HEK293 (cell line): ENCODE measurements around the gene SORL1.

ENCODE experiments used
- CTCF ChIA-PET: fragments of 350-600 bp; formaldehyde crosslinking; extraction: SDS; loops from one replicate; lab custom pipeline; 2021; ENCODE audit warnings: antibody characterized with exemption; lab: Yijun Ruan, JAX
- POLR2A ChIA-PET: fragments of 300-600 bp; formaldehyde crosslinking; extraction: SDS; loops from one replicate; lab custom pipeline; 2020; ENCODE audit warnings: antibody characterized with exemption, inconsistent platforms; lab: Yijun Ruan, JAX
- H3K27ac ChIP-seq: fragments of 200-500 bp; sonication (Bioruptor generic); 2 replicates; pipeline ENCODE4 v1.5.1; 2014; ENCODE audit warnings: low read depth, low read length, control low read depth, inconsistent platforms; ENCODE audit errors: extremely low read depth
- H3K36me3 ChIP-seq, 2 experiments: fragments of 200-500 bp in 1 of 2; sonication (Bioruptor generic) in 1 of 2; 1 replicate in 1 of 2; 2 replicates in 1 of 2; pipeline ENCODE4 v1.5.1; 2014 to 2017; ENCODE audit warnings: inconsistent platforms in 2 of 2, low read length in 2 of 2; ENCODE audit not compliant: control insufficient read depth in 2 of 2, insufficient read depth in 1 of 2
- H3K4me1 ChIP-seq: fragments of 200-500 bp; sonication (Bioruptor generic); 2 replicates; pipeline ENCODE4 v1.5.1; 2014; ENCODE audit warnings: mild to moderate bottlenecking, low read length, inconsistent platforms; ENCODE audit not compliant: control insufficient read depth, insufficient read depth
- H3K4me3 ChIP-seq: 2 replicates; pipeline ENCODE4 v1.5.1; 2011; ENCODE audit warnings: low read depth, mild to moderate bottlenecking, control low read depth, low read length, moderate library complexity
- H3K9me3 ChIP-seq: fragments of 200-500 bp; sonication (Bioruptor generic); 2 replicates; pipeline ENCODE4 v1.5.1; 2014; ENCODE audit warnings: low read depth, low read length, inconsistent platforms; ENCODE audit not compliant: control insufficient read depth, insufficient read depth
- GLI2 ChIP-seq: fragments of 450-650 bp; formaldehyde crosslinking; IDR thresholded peaks from 2 replicates; pipeline ENCODE4; 2017; ENCODE audit warnings: missing biosample characterization, missing genetic modification characterization, low read depth, borderline replicate concordance
- KLF8 ChIP-seq: fragments of 450-650 bp; formaldehyde crosslinking; IDR thresholded peaks from 2 replicates; pipeline ENCODE4 v1.5.1; 2016; ENCODE audit warnings: missing biosample characterization, missing genetic modification characterization
- PRDM1 ChIP-seq: fragments of 450-650 bp; formaldehyde crosslinking; IDR thresholded peaks from 2 replicates; pipeline ENCODE4; 2016; ENCODE audit warnings: missing biosample characterization, missing genetic modification characterization
- SALL2 ChIP-seq: fragments of 450-650 bp; formaldehyde crosslinking; IDR thresholded peaks from 2 replicates; pipeline ENCODE4 v1.5.0; 2017; ENCODE audit warnings: missing biosample characterization, mild to moderate bottlenecking, missing genetic modification characterization, borderline replicate concordance
- SCRT2 ChIP-seq: fragments of 450-650 bp; formaldehyde crosslinking; IDR thresholded peaks from 2 replicates; pipeline ENCODE4 v1.5.1; 2016; ENCODE audit warnings: missing biosample characterization, missing genetic modification characterization
- SP3 ChIP-seq: fragments of 450-650 bp; formaldehyde crosslinking; IDR thresholded peaks from 2 replicates; pipeline ENCODE4 v1.5.1; 2016; ENCODE audit warnings: missing biosample characterization, missing genetic modification characterization
- ZBTB17 ChIP-seq: fragments of 450-650 bp; formaldehyde crosslinking; IDR thresholded peaks from 2 replicates; pipeline ENCODE4 v1.5.1; 2016; ENCODE audit warnings: missing biosample characterization, missing genetic modification characterization
- ZBTB48 ChIP-seq: fragments of 450-650 bp; formaldehyde crosslinking; IDR thresholded peaks from 2 replicates; pipeline ENCODE4 v1.5.1; 2016; ENCODE audit warnings: missing biosample characterization, missing genetic modification characterization
- ZBTB7A ChIP-seq: fragments of 450-650 bp; formaldehyde crosslinking; IDR thresholded peaks from 2 replicates; pipeline ENCODE4 v1.5.1; 2016; ENCODE audit warnings: low read depth, missing biosample characterization, missing genetic modification characterization
- ZFP37 ChIP-seq: fragments of 450-650 bp; formaldehyde crosslinking; IDR thresholded peaks from 2 replicates; pipeline ENCODE4 v1.5.1; 2016; ENCODE audit warnings: missing biosample characterization, missing genetic modification characterization
- ZFP69B ChIP-seq: fragments of 450-650 bp; formaldehyde crosslinking; IDR thresholded peaks from 2 replicates; pipeline ENCODE4 v1.5.1; 2016; ENCODE audit warnings: missing biosample characterization, missing genetic modification characterization
- ZNF248 ChIP-seq: fragments of 450-650 bp; formaldehyde crosslinking; IDR thresholded peaks from 2 replicates; pipeline ENCODE4 v1.5.1; 2017; ENCODE audit warnings: missing biosample characterization, missing genetic modification characterization
- ZNF341 ChIP-seq: fragments of 450-650 bp; formaldehyde crosslinking; IDR thresholded peaks from 2 replicates; pipeline ENCODE4; 2016; ENCODE audit warnings: low read depth, missing biosample characterization, missing genetic modification characterization
- ZNF366 ChIP-seq: fragments of 450-650 bp; formaldehyde crosslinking; conservative IDR thresholded peaks from 2 replicates; pipeline ENCODE4 v1.5.1; 2016; ENCODE audit warnings: missing biosample characterization, missing genetic modification characterization
- ZNF48 ChIP-seq: fragments of 450-650 bp; formaldehyde crosslinking; IDR thresholded peaks from 2 replicates; pipeline ENCODE4 v1.5.1; 2016; ENCODE audit warnings: missing biosample characterization, missing genetic modification characterization
- ZNF629 ChIP-seq: fragments of 450-650 bp; formaldehyde crosslinking; IDR thresholded peaks from 2 replicates; pipeline ENCODE4 v1.5.1; 2017; ENCODE audit warnings: missing biosample characterization, missing genetic modification characterization
- ZNF660 ChIP-seq: fragments of 450-650 bp; IDR thresholded peaks from 2 replicates; pipeline ENCODE4 v1.5.1; 2018; ENCODE audit warnings: missing biosample characterization, mild to moderate bottlenecking, missing genetic modification characterization
- ZNF707 ChIP-seq: fragments of 450-650 bp; formaldehyde crosslinking; IDR thresholded peaks from 2 replicates; pipeline ENCODE4 v1.5.1; 2016; ENCODE audit warnings: missing biosample characterization, missing genetic modification characterization
- TF ChIP-seq, protein P1 (sequence below): fragments of 450-650 bp; formaldehyde crosslinking; IDR thresholded peaks from 2 replicates; pipeline ENCODE4 v1.5.1; 2016; ENCODE audit warnings: missing biosample characterization, missing genetic modification characterization, low read depth
- TF ChIP-seq, protein P2 (sequence below): fragments of 450-650 bp; formaldehyde crosslinking; IDR thresholded peaks from 2 replicates; pipeline ENCODE4 v1.5.1; 2016; ENCODE audit warnings: missing biosample characterization, missing genetic modification characterization
- TF ChIP-seq, protein P3 (sequence below): fragments of 450-650 bp; formaldehyde crosslinking; IDR thresholded peaks from 2 replicates; pipeline ENCODE4 v1.5.1; 2016; ENCODE audit warnings: missing biosample characterization, missing genetic modification characterization
- TF ChIP-seq, protein P4 (sequence below): fragments of 450-650 bp; formaldehyde crosslinking; IDR thresholded peaks from 2 replicates; pipeline ENCODE4 v1.5.1; 2016; ENCODE audit warnings: missing biosample characterization, missing genetic modification characterization
- TF ChIP-seq, protein P5 (sequence below): fragments of 450-650 bp; formaldehyde crosslinking; IDR thresholded peaks from 2 replicates; pipeline ENCODE4 v1.5.0; 2017; ENCODE audit warnings: missing biosample characterization, missing genetic modification characterization, borderline replicate concordance

Gene SORL1

DNA sequence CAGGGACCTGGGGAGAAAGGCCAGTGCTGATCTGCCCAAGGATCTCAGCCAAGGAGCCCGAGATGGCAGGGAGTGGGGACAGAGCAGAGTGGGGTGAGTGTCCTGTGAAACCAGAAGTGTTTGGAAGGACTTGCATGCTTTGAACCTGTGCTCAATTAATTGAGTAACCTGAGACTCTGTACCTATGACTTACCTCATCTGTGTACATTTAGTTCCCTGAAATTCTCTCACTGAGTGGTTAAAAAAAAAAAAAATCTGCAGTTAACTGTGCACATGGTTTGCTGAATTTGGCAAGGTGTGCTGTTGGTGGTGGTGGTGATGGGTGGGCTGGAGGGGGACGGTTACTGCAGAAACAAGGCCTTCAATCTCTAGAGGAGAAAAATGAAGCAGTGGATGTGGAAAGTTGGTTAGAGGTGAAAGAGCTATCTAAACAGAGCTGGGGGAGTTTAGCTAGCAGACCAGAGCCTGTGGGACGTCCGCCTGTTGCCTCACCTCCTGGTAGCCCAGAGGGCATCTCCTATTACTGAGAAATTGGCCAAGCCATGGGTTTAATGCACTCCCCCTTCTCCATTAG lies 8.9 kb downstream of the SORL1 start:
- ChIA-PET POLR2A (interaction anchor here (0.7 to 1.1 kb wide), 2 partner anchors 9 to 11 kb away, joined by 3 to 5 read pairs; partner anchors contain the start of genes SORL1 and SORL1-AS1), CTCF (interaction anchor here (4.0 kb wide), 1 partner anchor 9 kb away, joined by 16 read pairs; the partner anchor contains the start of genes SORL1 and SORL1-AS1)
- Histone ChIP-seq H3K4me3 (no peak overlapping the region), H3K36me3 (no peaks in the 10 kb centered on the region), H3K27ac (no peak overlapping the region), H3K4me1 (peaks cover 7% of the 10 kb centered on the region), H3K9me3 (no peaks in the 10 kb centered on the region)
- TF ChIP-seq ZNF48 (tag by site-specific recombination) (no peak), GLI2 (tag by site-specific recombination) (no peak), ZFP69B (tag by site-specific recombination) (no peak), SCRT2 (tag by site-specific recombination) (peak; percentile 33; the same call in 1 of the 2 replicates), ZNF366 (tag by site-specific recombination) (peak; percentile 41; the same call in 1 of the 2 replicates), ZBTB48 (no peak), KLF8 (tag by site-specific recombination) (peak; percentile 21; the same call in 1 of the 2 replicates), ZNF629 (tag by site-specific recombination) (no peak), PRDM1 (tag by site-specific recombination) (0 out of 2 replicates have a peak, but pooled peaks have one; percentile 5), ZNF341 (tag by site-specific recombination) (no peak)
- TF ChIP-seq, protein P1, sequence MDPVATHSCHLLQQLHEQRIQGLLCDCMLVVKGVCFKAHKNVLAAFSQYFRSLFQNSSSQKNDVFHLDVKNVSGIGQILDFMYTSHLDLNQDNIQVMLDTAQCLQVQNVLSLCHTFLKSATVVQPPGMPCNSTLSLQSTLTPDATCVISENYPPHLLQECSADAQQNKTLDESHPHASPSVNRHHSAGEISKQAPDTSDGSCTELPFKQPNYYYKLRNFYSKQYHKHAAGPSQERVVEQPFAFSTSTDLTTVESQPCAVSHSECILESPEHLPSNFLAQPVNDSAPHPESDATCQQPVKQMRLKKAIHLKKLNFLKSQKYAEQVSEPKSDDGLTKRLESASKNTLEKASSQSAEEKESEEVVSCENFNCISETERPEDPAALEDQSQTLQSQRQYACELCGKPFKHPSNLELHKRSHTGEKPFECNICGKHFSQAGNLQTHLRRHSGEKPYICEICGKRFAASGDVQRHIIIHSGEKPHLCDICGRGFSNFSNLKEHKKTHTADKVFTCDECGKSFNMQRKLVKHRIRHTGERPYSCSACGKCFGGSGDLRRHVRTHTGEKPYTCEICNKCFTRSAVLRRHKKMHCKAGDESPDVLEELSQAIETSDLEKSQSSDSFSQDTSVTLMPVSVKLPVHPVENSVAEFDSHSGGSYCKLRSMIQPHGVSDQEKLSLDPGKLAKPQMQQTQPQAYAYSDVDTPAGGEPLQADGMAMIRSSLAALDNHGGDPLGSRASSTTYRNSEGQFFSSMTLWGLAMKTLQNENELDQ (tag by site-specific recombination) = no peak
- TF ChIP-seq, protein P2, sequence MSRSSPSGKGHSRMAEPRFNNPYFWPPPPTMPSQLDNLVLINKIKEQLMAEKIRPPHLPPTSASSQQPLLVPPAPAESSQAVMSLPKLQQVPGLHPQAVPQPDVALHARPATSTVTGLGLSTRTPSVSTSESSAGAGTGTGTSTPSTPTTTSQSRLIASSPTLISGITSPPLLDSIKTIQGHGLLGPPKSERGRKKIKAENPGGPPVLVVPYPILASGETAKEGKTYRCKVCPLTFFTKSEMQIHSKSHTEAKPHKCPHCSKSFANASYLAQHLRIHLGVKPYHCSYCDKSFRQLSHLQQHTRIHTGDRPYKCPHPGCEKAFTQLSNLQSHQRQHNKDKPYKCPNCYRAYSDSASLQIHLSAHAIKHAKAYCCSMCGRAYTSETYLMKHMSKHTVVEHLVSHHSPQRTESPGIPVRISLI (tag by site-specific recombination) = peak; percentile 49; the same call in 1 of the 2 replicates
- TF ChIP-seq, protein P3, sequence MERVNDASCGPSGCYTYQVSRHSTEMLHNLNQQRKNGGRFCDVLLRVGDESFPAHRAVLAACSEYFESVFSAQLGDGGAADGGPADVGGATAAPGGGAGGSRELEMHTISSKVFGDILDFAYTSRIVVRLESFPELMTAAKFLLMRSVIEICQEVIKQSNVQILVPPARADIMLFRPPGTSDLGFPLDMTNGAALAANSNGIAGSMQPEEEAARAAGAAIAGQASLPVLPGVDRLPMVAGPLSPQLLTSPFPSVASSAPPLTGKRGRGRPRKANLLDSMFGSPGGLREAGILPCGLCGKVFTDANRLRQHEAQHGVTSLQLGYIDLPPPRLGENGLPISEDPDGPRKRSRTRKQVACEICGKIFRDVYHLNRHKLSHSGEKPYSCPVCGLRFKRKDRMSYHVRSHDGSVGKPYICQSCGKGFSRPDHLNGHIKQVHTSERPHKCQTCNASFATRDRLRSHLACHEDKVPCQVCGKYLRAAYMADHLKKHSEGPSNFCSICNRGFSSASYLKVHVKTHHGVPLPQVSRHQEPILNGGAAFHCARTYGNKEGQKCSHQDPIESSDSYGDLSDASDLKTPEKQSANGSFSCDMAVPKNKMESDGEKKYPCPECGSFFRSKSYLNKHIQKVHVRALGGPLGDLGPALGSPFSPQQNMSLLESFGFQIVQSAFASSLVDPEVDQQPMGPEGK (tag by site-specific recombination) = no peak

DNA sequence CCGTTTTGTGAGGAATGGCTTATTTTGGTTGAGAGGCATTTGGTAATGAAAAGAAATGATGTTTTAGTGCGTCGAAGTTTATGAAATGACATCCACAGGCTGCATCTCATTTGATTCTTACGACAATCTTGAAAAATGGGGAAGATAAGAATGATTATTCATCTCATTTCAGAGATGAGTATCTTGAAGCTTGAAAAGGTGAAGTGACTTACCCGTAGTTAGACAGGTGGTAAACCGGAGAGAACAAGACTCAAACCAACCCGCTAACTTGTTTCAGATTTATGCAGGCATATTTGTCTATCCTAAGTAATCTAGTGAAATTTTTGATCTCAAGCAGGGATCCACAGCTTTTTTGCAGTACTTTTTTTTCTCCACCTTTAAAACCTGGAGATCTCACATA lies 9.7 kb downstream of the SORL1 start:
- H3K4me1 ChIP-seq = peaks cover 7% of the 10 kb centered on the region
- CTCF ChIA-PET = interaction anchor here (1.0 to 4.0 kb wide), 2 partner anchors 10 to 82 kb away, joined by 4 to 16 read pairs; partner anchors contain the start of genes SORL1 and SORL1-AS1
- no peaks in the 10 kb centered on the region for H3K9me3 ChIP-seq
- no peaks in the 10 kb centered on the region for H3K36me3 ChIP-seq
- H3K4me3 ChIP-seq = no peak overlapping the region
- POLR2A ChIA-PET = interaction anchor here (1.1 kb wide), 1 partner anchor 10 kb away, joined by 5 read pairs; the partner anchor contains the start of genes SORL1 and SORL1-AS1
- H3K27ac ChIP-seq = no peak overlapping the region
- TF ChIP-seq SALL2 (tag by site-specific recombination) = no peak
- no peak for TF ChIP-seq ZNF660 (tag by site-specific recombination)
- TF ChIP-seq ZBTB7A (tag by site-specific recombination) = no peak
- no peak for TF ChIP-seq ZBTB17 (tag by site-specific recombination)
- TF ChIP-seq, protein P4, sequence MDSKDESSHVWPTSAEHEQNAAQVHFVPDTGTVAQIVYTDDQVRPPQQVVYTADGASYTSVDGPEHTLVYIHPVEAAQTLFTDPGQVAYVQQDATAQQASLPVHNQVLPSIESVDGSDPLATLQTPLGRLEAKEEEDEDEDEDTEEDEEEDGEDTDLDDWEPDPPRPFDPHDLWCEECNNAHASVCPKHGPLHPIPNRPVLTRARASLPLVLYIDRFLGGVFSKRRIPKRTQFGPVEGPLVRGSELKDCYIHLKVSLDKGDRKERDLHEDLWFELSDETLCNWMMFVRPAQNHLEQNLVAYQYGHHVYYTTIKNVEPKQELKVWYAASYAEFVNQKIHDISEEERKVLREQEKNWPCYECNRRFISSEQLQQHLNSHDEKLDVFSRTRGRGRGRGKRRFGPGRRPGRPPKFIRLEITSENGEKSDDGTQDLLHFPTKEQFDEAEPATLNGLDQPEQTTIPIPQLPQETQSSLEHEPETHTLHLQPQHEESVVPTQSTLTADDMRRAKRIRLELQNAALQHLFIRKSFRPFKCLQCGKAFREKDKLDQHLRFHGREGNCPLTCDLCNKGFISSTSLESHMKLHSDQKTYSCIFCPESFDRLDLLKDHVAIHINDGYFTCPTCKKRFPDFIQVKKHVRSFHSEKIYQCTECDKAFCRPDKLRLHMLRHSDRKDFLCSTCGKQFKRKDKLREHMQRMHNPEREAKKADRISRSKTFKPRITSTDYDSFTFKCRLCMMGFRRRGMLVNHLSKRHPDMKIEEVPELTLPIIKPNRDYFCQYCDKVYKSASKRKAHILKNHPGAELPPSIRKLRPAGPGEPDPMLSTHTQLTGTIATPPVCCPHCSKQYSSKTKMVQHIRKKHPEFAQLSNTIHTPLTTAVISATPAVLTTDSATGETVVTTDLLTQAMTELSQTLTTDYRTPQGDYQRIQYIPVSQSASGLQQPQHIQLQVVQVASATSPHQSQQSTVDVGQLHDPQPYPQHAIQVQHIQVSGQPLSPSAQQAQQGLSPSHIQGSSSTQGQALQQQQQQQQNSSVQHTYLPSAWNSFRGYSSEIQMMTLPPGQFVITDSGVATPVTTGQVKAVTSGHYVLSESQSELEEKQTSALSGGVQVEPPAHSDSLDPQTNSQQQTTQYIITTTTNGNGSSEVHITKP (tag by site-specific recombination) = no peak
- no peak for TF ChIP-seq ZNF707
- TF ChIP-seq, protein P5, sequence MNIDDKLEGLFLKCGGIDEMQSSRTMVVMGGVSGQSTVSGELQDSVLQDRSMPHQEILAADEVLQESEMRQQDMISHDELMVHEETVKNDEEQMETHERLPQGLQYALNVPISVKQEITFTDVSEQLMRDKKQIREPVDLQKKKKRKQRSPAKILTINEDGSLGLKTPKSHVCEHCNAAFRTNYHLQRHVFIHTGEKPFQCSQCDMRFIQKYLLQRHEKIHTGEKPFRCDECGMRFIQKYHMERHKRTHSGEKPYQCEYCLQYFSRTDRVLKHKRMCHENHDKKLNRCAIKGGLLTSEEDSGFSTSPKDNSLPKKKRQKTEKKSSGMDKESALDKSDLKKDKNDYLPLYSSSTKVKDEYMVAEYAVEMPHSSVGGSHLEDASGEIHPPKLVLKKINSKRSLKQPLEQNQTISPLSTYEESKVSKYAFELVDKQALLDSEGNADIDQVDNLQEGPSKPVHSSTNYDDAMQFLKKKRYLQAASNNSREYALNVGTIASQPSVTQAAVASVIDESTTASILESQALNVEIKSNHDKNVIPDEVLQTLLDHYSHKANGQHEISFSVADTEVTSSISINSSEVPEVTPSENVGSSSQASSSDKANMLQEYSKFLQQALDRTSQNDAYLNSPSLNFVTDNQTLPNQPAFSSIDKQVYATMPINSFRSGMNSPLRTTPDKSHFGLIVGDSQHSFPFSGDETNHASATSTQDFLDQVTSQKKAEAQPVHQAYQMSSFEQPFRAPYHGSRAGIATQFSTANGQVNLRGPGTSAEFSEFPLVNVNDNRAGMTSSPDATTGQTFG (tag by site-specific recombination) = no peak
- TF ChIP-seq ZFP37 (tag by site-specific recombination) = no peak
- TF ChIP-seq SP3 (tag by site-specific recombination) = no peak
- no peak for TF ChIP-seq ZNF248 (tag by site-specific recombination)
- no peak for TF ChIP-seq SCRT2 (tag by site-specific recombination)
